HTERT RPE-1 (cell line): ENCODE measurements around the gene RC3H2.

Experiments used
- in situ Hi-C: fragments of 300-500 bp; cut with MboI; formaldehyde crosslinking; loops from 4 replicates; pipeline ENCODE4 v1.14.3; 2020; ENCODE audit warnings: low sequenced_read_pairs

Gene RC3H2

DNA sequence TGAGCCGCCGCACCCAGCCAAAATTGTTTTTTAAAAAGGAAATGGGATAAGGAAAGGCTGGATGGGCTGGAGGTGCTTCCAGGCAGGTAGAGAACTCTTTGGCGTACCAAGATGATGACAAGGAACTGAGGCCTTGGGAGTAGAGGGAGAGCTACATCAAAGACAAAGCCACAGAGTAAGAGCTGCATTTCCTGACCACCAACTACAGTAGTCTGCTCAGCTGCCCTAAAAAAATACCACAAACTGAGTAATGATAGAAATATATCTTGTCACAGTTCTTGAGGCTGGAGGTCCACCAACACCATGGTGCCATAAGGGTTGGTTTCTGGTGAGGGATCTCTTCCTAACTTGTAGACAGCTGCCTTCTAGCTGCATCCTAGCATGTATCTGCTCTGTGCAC, 97.0 kb downstream of the RC3H2 start:
- in situ Hi-C loops, result loop anchor here (25.0 kb wide), 1 partner anchor 346 kb away; no protein-coding TSS in a partner anchor

- in situ Hi-C loops, result loop anchor here (25.0 kb wide), 1 partner anchor 345 kb away; no protein-coding TSS in a partner anchor
Observed at GRCh38 chr9:122807271-122807900, 97.8 kb downstream of the RC3H2 start.

DNA sequence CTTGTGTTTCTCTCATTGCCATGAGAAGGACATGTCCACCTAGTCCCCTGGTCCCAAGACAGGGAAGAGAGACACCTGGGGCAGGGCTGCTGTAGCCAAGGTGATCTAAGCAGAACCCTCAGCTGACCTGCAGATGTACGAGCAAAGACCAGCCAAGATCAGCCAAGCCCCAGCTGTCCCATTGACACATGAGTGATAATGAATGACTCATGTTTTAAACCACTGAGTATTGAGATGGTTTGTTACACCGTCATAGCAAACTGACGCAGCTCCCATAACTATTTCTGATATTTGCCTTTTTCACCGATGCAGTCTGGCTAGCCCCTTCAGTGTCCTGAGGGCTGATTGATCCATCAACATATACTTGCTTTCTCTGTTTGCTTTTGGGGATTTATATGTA, 98.5 kb downstream of the RC3H2 start:
- in situ Hi-C loops, result loop anchor here (25.0 kb wide), 1 partner anchor 344 kb away; no protein-coding TSS in a partner anchor

DNA sequence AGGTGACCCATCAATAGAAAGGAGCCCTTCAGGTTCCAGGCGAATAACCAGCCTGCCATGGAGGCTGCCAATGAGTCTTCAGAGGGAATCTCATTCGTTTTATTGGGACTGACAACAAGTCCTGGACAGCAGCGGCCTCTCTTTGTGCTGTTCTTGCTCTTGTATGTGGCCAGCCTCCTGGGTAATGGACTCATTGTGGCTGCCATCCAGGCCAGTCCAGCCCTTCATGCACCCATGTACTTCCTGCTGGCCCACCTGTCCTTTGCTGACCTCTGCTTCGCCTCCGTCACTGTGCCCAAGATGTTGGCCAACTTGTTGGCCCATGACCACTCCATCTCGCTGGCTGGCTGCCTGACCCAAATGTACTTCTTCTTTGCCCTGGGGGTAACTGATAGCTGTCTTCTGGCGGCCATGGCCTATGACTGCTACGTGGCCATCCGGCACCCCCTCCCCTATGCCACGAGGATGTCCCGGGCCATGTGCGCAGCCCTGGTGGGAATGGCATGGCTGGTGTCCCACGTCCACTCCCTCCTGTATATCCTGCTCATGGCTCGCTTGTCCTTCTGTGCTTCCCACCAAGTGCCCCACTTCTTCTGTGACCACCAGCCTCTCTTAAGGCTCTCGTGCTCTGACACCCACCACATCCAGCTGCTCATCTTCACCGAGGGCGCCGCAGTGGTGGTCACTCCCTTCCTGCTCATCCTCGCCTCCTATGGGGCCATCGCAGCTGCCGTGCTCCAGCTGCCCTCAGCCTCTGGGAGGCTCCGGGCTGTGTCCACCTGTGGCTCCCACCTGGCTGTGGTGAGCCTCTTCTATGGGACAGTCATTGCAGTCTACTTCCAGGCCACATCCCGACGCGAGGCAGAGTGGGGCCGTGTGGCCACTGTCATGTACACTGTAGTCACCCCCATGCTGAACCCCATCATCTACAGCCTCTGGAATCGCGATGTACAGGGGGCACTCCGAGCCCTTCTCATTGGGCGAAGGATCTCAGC, 104.8 kb downstream of the RC3H2 start, which contains the start of gene OR1K1:
Gene OR1K1 (plus strand): TSS at position 58 of the 995 bp plus-strand sequence. CDS start 0 bp downstream, at position 58.
- in situ Hi-C loops, result loop anchor here (25.0 kb wide), 1 partner anchor 338 kb away; no protein-coding TSS in a partner anchor

DNA sequence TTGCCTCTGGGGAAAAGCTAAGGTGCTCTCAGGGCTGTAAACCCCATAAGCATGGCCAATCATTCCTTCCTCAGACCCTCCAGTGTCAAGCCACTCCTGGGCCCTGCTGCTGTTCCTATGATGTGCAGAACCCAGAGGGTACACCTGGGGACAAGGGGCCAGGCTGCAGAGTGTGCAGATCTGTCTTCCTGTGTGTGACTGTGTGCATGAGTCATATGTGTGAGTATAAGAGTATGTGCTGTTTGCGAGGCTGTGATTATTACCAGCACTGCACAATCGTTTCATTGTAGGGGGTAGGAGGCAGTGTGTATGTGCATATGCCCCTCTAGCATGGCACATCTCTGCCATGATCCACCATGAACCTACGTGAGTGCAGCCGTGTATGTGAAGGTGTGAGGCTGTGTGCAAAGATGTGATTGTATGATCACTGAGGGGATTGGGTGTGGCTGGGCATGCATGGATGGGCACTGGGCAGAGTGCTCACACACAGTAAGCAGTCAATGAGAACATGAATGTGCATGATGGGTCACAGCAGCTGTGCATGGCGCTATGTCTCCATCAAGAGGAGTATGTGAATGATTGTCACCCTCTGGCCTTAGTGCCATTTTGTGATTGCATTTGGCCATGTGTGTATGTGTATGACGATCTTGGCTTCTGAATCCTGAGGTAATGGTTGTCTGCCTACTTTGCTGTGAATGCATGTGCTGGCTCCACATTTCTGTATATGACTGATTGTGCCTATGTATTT, 107.7 kb downstream of the RC3H2 start:
- in situ Hi-C loops, result no loop called here
